ENCODE results near the gene MT1M.

MT1M gene

DNA sequence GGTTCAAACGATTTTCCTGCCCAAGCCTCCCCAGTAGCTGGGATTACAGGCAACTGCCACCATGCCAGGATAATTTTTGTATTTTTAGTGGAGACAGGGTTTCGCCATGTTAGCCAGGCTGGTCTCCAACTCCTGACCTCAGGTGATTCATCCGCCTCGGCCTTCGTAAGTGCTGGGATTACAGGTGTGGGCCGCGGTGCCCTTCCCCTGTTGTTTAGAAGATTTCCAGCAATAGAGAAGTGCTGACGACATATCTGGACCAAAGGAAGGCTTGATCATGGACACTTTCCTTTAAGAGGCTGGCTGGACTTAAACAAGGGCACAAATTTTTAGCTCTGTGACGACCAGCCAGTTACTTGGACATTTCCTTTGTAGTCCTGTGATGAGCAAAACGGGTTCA lies 1.3 kb upstream of the MT1M start:
- DNase-seq = no peak

DNA sequence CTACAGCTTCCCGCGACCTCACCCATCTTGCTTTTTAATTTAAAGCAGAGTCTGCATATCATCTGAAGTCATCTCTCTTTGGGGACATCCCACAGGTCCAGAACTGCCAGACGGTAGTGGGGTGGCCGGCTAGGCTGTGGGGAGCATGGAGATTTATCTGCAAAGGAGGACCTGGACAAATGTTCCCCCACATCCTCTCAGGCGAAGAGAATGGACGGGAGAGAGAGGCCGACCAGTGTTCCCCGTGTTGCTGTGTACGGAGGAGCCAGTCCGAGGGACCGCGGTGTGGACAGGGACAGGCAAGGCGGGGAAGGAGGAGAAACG lies 665 bp upstream of the MT1M start:
- no peak for DNase-seq

DNA sequence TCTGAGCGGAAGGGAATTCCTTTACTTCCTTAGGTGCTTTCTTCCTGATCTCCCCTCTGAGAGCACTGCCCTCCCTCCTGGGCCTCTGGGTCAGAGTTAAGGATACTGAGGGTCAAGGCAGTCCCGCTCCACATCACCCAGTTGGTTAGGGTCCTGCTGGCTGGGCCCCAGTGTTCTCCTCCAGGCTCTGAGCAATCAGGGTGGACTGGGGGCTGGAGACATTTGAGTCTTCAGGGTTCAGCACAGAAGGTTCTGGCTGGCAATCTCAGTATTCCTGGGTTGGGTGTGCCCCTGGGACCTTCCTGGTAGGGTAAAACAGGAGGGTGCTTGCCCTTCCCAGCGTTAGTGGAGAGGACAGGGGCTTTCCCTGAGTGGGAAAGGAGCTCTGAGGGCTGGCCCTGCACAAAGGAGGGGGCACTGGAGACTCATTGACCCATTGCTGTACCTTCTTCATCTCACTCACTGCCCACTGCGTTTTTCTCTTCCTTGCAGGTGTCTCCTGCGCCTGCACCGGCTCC lies 448 bp downstream of the MT1M start:
- DNase-seq = no peak

DNA sequence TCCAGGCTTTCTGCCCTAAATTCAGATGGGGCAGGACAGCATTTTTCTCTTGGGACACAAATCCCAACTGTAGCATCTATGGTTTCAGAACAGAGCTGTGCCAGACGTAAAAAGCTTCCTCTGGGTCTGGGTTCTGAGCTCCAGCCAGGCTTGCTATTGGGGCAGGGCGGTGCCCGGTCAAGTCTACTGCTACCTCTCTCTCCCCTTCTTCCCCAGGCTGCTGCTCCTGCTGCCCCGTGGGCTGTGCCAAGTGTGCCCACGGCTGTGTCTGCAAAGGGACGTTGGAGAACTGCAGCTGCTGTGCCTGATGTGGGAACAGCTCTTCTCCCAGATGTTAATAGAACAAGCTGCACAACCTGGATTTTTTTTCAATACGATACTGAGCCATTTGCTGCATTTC lies 1.1 kb downstream of the MT1M start:
- no peak for DNase-seq

DNA sequence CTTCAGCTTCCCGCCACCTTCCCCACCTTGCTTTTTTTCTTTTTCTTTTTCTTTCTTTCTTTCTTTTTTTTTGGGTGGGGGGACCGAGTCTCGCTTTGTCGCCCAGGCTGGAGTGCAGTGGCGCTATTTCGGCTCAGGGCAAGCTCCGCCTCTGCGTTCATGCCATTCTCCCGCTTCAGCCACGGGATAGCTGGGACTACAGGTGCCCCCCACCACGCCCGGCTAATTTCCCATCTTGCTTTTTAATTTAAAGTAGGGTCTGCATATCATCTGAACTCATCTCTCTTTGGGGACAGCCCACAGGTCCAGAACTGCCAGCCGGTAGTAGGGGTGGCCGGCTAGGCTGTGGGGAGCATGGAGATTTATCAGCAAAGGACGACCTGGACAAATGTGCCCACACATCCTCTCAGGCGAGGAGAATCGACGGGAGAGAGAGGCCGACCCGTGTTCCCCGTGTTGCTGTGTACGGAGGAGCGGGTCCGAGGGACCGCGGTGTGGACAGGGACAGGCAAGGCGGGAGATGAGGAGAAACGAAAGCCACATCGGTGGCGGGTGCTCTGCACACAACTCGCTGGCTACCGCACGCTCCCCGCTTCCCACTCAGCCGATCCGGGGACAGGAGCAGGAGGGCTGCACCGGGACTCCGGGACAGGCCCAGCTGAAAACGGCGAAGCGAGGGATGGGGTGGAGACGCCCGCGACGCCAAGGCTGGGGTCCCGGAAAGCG lies 2.4 kb downstream of the MT1M start:
- no peak for DNase-seq

DNA sequence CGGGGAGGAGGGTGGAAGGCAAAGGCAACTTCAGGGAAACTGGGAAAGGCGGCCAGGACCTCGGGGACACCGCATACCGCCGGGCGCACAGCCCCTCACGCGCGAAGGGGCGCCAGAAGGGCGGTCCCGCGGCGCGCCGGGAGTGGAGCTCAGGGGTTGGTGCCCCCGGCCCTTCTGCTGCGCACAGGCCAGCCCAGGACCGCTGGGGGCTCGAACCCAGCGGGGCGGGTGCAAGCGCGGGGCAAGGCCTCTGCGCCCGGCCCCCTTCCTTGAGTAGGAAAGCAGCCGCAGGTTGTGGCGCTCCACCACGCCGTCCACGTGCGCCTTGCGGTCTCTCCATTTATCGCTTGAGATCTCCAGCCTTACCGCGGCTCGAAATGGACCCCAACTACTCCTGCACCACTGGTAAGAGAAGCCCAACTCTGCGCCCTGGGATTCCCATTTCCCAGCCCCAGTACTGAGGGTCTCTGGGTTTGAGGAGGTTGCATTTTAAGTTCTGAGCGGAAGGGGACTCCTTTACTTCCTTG lies 3.0 kb downstream of the MT1M start:
- DNase-seq = no peak

DNA sequence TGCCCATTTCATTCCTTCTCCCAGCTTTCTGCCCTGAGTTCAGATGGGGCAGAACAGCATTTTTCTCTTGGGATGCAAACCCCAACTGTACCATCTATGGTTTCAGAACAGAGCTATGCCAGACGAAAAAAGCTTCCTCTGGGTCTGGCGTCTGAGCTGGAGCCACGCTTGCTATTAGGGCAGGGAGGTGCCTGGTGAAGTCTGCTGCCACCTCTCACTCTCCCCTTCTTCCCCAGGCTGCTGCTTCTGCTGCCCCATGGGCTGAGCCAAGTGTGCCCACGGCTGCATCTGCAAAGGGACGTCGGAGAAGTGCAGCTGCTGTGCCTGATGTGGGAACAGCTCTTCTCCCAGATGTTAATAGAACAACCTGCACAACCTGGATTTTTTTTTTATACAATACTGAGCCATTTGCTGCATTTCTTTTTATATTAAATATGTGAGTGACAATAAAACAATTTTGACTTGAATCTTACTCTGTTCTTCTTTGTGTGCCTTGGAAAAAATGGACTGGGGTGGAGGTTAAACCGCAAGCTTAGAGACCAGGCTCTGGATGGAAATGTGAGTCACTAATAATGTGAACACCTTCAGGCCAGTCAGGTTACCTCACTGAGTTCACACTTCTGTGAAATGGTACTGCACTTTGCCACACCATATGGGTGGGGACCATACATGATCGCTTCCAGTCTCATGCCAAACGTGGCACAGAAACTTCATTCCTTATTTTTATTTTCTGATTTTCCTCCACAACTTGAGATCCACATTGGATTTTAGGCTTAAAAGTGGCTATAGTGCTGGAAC lies 4.4 kb downstream of the MT1M start:
- no peak for DNase-seq

DNA sequence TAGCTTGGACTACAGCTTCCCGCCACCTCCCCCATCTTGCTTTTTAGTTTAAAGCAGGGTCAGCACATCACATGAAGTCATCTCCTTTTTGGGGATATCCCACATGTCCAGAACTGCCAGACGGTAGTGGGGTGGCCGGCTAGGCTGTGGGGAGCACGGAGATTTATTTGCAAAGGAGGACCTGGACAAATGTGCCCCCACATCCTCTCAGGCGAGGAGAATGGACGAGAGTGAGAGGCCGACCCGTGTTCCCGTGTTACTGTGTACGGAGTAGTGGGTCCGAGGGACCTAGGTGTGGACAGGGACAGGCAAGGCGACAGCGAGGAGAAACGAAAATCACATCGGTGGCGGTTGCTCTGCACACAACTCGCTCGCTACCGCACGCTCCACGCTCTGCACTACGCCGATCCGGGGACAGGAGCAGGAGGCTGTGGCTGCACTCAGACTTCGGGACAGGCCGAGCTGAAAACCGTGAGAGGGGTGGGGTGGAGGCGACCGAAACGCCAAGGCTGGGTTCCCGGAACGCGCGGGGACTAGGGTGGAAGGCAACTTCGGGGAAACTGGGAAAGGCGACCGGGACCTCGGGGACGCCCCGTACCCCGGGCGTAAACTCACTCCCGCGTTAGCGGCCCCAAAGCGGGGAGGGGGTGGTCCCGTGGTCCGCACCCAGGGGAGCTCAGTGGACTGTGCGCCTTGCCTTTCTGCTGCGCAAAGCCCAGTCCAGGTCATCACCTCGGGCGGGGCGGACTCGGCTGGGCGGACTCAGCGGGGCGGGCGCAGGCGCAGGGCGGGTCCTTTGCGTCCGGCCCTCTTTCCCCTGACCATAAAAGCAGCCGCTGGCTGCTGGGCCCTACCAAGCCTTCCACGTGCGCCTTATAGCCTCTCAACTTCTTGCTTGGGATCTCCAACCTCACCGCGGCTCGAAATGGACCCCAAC lies 5.6 kb downstream of the MT1M start, which contains the start of gene MT1A:
MT1A (plus strand) TSS at position 853 of the 937 bp plus-strand sequence; CDS start at position 926, 73 bp downstream.
- DNase-seq = no peak

DNA sequence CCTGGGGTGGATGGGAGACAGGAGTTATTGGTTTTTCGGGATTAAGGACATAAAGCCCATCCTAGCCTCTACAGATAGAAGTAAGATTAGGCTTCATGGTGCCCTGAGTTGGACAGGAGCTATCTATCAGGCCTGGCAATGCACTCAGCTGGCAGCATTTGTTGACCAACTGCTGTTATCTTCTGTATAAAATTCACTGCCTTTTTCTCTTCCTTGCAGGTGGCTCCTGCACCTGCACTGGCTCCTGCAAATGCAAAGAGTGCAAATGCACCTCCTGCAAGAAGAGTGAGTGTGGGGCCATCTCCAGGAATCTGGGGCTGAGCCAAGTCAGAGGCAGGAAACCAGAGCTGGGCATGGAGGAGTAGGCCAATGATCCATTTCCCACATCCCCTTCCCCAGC lies 6.6 kb downstream of the MT1M start:
- DNase-seq = no peak

DNA sequence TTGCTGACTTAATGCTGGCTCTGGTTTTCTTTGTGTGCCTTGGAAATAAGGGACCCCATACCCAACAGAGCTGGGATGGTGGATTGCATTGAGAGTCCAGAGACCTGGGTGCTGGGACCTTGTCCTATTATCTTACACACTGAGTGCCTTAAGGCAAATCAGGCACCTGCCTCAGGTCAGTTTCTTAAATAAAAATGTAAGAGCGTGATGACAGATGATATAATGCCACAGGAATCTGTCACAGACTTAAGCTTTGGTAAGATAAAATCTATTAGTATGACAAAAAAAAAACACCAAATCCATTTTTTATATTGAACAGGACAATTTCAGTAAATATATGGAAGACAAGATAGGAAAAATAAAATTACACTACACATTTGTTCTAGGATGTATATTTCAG lies 7.6 kb downstream of the MT1M start:
- no peak for DNase-seq

DNA sequence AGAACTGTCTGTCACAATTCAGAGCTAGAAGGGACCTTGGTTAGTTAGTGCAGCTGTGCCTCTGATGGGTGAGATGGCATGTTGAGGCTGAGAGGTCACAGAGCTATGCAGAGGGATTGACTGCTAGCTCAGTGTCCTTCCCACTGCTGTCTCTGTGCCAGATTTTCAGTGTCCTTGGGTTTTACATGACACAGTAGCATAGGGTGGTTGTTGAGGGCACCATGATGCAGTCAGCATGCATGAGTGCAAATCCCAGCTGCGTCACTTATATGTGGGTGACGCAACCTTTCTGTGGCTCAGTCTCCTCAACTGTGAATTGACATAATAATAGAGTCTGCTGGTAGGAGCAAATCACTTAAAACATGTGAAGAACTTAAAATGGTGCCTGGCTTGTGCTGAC lies 8.7 kb downstream of the MT1M start:
- no peak for DNase-seq

DNA sequence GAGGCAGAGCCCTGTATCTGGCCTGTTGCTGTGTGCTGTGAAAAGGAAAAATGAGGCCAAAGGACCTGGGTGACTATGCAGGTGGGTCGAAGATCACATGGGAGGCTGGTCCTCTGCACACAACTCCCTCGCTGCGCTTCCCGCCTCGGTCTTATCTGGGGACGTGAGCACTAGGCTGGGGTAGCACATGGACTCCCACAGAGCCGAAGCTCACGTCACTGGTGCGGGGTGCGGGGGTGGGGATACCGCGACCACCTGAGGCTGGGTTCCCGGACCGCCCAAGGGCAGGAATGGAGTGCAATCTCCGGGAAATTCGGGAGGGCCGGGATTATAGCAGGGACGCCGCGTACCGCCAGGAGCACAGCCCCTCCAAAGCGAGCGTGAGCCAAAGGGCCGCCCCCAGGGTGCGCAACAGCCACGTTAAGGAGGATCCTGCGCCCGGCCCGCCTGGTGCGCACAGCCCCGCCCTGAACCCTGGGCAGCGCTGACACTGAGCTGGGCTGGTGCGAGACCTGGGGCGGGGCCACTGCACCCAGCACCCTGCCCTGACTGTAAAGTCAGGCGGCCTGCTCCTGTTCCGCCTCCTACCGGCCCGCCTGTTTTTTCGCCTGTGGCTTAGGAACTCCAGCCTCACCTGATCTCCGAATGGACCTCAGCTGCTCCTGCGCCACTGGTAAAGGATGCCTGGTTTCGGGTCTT lies 10.8 kb downstream of the MT1M start:
- no peak for DNase-seq

DNA sequence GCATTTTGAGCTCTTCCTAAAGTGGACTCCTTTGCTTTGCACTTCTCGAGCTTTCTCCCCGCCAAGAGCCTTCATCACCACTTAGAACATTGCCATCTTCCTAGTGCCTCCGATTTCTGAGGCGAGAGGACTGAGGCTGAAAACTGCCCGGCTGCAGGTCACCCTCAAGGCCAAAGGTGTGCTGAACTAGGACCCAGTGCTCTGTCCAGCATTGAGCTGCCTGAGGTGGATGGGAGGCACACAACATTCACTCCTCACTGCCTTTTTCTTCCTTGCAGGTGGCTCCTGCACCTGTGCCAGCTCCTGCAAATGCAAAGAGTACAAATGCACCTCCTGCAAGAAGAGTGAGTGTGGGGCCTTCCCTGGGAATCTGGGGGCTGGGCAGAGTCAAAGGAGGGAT lies 11.4 kb downstream of the MT1M start:
- no peak for DNase-seq

DNA sequence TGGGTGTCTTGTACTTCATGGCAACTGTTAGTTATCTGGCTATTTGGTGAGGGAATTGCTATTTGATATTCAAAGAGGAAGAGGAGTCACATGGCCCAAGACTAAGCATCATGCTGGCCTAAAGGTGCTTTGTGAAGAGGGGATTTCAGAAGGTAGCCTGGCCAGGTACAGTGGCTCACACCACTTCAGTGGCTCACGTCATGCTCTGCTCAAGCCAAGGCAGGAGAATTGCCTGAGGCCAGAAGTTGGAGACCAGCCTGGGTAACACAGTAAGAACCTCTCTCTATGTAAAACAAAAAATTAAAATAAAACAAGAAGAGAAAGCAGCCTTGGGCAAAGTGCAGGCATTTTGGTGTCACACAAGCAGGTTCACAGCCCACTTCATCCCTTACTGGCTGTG lies 12.9 kb downstream of the MT1M start:
- no peak for DNase-seq

DNA sequence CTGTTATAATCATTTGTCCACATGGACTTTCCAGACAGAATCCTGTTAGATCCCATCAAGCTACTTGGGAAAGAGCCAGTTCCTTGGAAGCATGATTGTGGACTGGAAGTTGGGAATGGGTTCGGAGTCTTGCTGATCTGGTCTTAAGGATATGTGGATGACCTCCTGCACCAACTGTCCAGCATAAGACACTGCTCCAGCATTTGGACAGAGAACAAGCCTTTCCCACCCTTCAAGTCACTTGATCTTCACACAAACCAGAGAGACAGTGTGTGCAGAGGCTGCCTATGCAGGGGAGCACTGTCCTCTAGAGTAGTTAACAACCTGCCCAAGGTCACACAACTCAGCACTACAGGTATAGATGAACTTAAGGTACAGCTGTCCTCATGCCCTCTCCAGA lies 13.4 kb downstream of the MT1M start:
- DNase-seq = no peak

DNA sequence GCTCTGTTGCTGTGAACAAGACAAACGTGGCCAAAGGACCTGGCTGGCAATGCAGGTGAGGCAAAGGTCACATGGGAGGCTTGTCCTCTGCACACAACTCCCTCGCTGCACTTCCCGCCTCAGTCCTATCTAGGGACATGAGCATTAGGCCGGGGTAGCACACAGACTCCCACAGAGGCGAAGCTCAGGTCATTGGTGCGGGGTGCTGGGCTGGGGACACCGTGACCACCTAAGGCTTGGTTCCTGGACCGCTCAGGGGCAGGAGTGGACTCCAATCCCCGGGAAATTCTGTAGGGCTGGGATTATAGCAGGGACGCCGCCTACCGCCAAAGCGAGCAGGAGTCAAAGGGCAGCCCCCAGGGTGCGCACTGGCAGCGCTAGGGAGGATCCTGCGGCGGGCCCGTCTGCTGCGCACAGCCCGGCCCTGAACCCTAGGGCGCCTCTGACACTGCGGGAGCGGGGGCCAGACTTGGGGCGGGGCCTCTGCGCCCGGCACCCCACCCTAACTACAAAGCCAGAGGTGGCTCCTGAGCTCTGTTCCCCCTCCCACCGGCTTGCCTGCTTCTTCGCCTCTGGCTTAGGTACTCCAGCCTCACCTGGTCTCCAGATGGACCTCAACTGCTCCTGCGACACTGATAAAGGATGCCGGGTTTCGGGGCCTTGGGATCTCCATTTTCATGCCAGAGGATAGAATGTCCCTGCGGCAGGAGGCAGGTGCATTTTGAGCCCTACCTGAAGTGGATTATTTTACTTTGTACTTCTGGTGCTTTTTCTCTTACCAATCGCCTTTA lies 15.4 kb downstream of the MT1M start:
- no peak for DNase-seq

DNA sequence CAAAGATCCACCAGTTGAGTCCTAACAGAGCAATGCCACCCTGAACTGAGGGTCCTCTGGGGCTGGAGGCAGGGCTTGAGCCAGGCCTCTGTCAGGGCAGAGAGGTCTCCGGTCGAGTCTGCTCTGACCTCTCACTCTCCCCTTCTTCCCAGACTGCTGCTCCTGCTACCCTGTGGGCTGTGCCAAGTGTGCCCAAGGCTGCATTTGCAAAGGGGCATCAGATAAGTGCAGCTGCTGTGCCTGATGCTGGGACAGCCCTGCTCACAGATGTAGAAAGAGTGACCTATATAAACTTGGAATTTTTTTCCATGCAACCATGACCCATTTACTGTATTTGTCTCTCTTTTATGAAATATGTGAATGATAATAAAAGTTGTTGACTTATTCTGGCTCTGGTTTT lies 16.8 kb downstream of the MT1M start:
- DNase-seq = no peak

DNA sequence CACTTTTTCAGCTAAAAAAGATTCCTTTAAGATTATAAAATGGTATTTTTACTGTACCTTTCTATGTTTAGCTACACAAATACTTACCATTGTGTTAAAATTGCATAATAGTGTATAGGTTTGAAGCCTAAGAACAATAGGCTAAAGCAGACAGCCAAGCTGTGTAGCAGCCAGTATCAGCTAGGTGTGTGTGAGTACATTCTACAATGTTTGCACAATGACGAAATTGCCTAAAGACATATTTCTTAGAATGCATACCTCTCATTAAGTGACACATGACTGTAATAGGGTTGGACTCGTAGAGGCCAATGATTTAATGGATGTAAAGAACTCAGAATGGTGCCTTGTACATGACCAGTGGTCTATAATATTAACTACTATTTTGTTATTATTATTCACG lies 17.4 kb downstream of the MT1M start:
- no peak for DNase-seq

DNA sequence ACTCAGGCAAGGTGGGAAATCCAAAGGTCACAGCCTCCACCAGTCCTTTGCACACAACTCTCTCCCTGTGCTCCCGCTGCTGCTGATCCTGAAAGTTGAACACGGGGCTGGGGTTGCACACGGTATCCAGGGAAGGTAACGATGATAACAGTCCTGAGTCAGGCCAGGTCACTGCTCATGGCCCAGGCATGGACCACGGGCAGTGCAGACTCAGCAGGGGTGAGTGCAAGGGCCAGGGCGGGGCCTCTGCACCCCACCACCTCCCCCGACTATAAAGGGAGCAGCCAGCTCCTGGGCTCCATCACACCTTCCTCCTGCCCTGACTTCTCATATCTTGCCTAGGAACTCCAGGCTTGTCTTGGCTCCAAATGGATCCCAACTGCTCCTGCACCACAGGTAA lies 19.1 kb downstream of the MT1M start, which contains the start of gene MT1B:
MT1B (plus strand) TSS at position 301 of the 400 bp plus-strand sequence; CDS start at position 369, 68 bp downstream.
- no peak for DNase-seq

DNA sequence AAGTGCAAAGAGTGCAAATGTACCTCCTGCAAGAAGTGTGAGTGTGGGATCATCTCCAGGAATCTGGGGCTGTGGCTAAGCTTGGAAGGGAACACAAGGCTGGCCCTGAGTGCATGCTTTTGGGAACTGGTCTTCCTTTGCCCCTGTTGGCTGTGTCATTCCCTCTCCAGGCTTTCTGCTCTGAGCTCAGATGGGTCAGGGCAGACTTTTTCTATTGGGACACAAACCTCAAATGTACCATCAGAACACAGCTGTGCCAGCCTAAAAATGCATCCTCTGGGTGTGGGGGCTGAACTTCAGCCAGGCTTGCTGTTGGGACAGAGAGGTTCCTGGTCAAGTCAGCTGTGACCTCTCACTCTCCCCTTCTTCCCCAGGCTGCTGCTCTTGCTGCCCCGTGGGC lies 20.1 kb downstream of the MT1M start:
- DNase-seq = no peak

DNA sequence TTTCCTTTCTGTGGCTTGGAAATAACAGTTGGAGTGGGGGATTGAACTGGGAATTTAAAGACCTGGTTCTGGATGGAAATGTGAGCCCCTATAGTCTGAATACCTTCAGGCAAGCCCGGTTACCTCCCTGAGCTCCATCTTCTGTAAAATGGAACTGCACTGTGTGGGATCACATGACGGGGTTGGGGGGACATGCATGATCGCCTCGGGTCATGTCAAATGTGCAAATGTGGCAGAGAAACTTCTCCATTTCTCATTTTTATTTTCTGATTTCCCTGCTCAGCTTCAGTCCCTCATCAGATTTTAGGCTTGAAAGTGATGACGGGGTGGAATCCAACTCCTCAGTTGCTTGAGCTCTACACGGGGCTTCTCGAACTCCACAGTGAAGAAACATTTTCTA lies 20.8 kb downstream of the MT1M start:
- no peak for DNase-seq

Data from NCI-H2081 treated with DMSO at 0.1 percent for 48 hours (cell line).